IgD-negative memory B cell (primary cell): Measurements from ENCODE around the gene UGT3A2. TPM values are rescaled to one million over a fixed set of nuclear protein-coding genes. Genes with fewer than 3 reads are reported as not detected.
A peak's percentile ranks its signal among the peaks of the same experiment; 100 is the strongest.

Experiments used
- H3K27ac Mint-ChIP-seq, 3 donors: one replicate each; pipeline ENCODE4 v1.8.0; 2020 to 2022; ENCODE audit warnings: mild to moderate bottlenecking in 3 of 3, mixed read lengths in 3 of 3, moderate library complexity in 1 of 3
- H3K27me3 Mint-ChIP-seq: one replicate; pipeline ENCODE4 v1.8.0; 2021; ENCODE audit warnings: mixed read lengths
- H3K36me3 Mint-ChIP-seq: one replicate; pipeline ENCODE4 v1.8.0; 2020; ENCODE audit warnings: mild to moderate bottlenecking, mixed read lengths
- H3K4me1 Mint-ChIP-seq, 3 donors: one replicate each; pipeline ENCODE4 v1.8.0; 2020 to 2022; ENCODE audit warnings: mixed read lengths in 3 of 3, mild to moderate bottlenecking in 1 of 3
- H3K4me3 Mint-ChIP-seq, 4 donors: one replicate each; pipeline ENCODE4 v1.8.0; 2020 to 2022; ENCODE audit warnings: mild to moderate bottlenecking in 4 of 4, mixed read lengths in 4 of 4, moderate library complexity in 3 of 4
- H3K9me3 Mint-ChIP-seq, 3 donors: one replicate each; pipeline ENCODE4 v1.8.0; 2020 to 2021; ENCODE audit warnings: mixed read lengths in 3 of 3, mild to moderate bottlenecking in 1 of 3
- polyA plus RNA-seq: library from polyadenylated mRNA; unstranded; fragments of 300-500 nt; fragmentation: Illumina TruSeq; gene quantifications from one replicate; pipeline ENCODE4 v1.2.3, GENCODE V29; 2021

The UGT3A2 gene
- not detected for polyA plus RNA-seq

- Mint-ChIP-seq H3K4me1 (peaks cover under 1 to 12% (median 10%) of the 10 kb centered on the region in 3 donors), H3K4me3 (no peak within 1 kb of the TSS), H3K27me3 (peaks cover 21% of the 10 kb centered on the region), H3K9me3 (no peaks in the 10 kb centered on the region), H3K36me3 (no peaks in the 10 kb centered on the region), H3K27ac (no peak within 1 kb of the TSS)
Observed at GRCh38 chr5:36066540-36067210, at the start of gene UGT3A2. Gene UGT3A2, minus strand, starts transcription at chr5:36066882. Its CDS starts 93 bp downstream, at chr5:36066789.

GRCh38 chr5:36111238-36111637 is 44.6 kb upstream of the UGT3A2 start:
- H3K4me3 Mint-ChIP-seq = no peak overlapping the region
- no peaks in the 10 kb centered on the region for H3K4me1 Mint-ChIP-seq
- H3K27ac Mint-ChIP-seq = no peak overlapping the region
- peaks cover 21% of the 10 kb centered on the region for H3K36me3 Mint-ChIP-seq
- H3K9me3 Mint-ChIP-seq = no peaks in the 10 kb centered on the region
- H3K27me3 Mint-ChIP-seq = no peaks in the 10 kb centered on the region

- H3K36me3 Mint-ChIP-seq = peaks cover 22% of the 10 kb centered on the region
- H3K4me3 Mint-ChIP-seq = no peak overlapping the region
- H3K4me1 Mint-ChIP-seq = no peaks in the 10 kb centered on the region
- H3K9me3 Mint-ChIP-seq = no peaks in the 10 kb centered on the region
- no peak overlapping the region for H3K27ac Mint-ChIP-seq
- H3K27me3 Mint-ChIP-seq = no peaks in the 10 kb centered on the region
Observed at GRCh38 chr5:36108758-36109460, 42.2 kb upstream of the UGT3A2 start.

GRCh38 chr5:36105819-36106218 is 39.1 kb upstream of the UGT3A2 start:
- Mint-ChIP-seq H3K27me3 (no peaks in the 10 kb centered on the region), H3K9me3 (no peaks in the 10 kb centered on the region), H3K36me3 (peaks cover 18% of the 10 kb centered on the region), H3K4me1 (no peaks in the 10 kb centered on the region), H3K4me3 (no peak overlapping the region), H3K27ac (no peak overlapping the region)

GRCh38 chr5:36099748-36100147 is 33.1 kb upstream of the UGT3A2 start:
- Mint-ChIP-seq H3K36me3 (no peaks in the 10 kb centered on the region), H3K27me3 (no peaks in the 10 kb centered on the region), H3K4me1 (no peaks in the 10 kb centered on the region), H3K9me3 (no peaks in the 10 kb centered on the region), H3K4me3 (no peak overlapping the region), H3K27ac (no peak overlapping the region)

- H3K27ac Mint-ChIP-seq = no peak overlapping the region
- H3K9me3 Mint-ChIP-seq = peaks cover 2 to 8% (median 2%) of the 10 kb centered on the region in 3 donors
- no peaks in the 10 kb centered on the region for H3K4me1 Mint-ChIP-seq
- H3K4me3 Mint-ChIP-seq = no peak overlapping the region
- peaks cover 1% of the 10 kb centered on the region for H3K27me3 Mint-ChIP-seq
- H3K36me3 Mint-ChIP-seq = no peaks in the 10 kb centered on the region
Observed at GRCh38 chr5:36096486-36096885, 29.8 kb upstream of the UGT3A2 start.

GRCh38 chr5:36089989-36090388 is 23.3 kb upstream of the UGT3A2 start:
- no peak overlapping the region for H3K27ac Mint-ChIP-seq
- H3K4me3 Mint-ChIP-seq = no peak overlapping the region
- H3K27me3 Mint-ChIP-seq = peaks cover 1% of the 10 kb centered on the region
- no peaks in the 10 kb centered on the region for H3K36me3 Mint-ChIP-seq
- H3K4me1 Mint-ChIP-seq = no peaks in the 10 kb centered on the region
- peaks cover 2 to 18% (median 14%) of the 10 kb centered on the region in 3 donors for H3K9me3 Mint-ChIP-seq

- H3K36me3 Mint-ChIP-seq = no peaks in the 10 kb centered on the region
- peaks cover 0 to 6% (median 0%) of the 10 kb centered on the region in 3 donors for H3K9me3 Mint-ChIP-seq
- H3K4me1 Mint-ChIP-seq = no peaks in the 10 kb centered on the region
- no peak overlapping the region for H3K27ac Mint-ChIP-seq
- peaks cover 4% of the 10 kb centered on the region for H3K27me3 Mint-ChIP-seq
- H3K4me3 Mint-ChIP-seq = no peak overlapping the region
Observed at GRCh38 chr5:36079200-36079781, 12.6 kb upstream of the UGT3A2 start.

- H3K27me3 Mint-ChIP-seq = peaks cover 4% of the 10 kb centered on the region
- no peaks in the 10 kb centered on the region for H3K36me3 Mint-ChIP-seq
- no peak overlapping the region for H3K27ac Mint-ChIP-seq
- no peaks in the 10 kb centered on the region for H3K9me3 Mint-ChIP-seq
- H3K4me3 Mint-ChIP-seq = no peak overlapping the region
- H3K4me1 Mint-ChIP-seq = no peaks in the 10 kb centered on the region
Observed at GRCh38 chr5:36078430-36078829, 11.7 kb upstream of the UGT3A2 start.

GRCh38 chr5:36073595-36074216 is 7.0 kb upstream of the UGT3A2 start:
- Mint-ChIP-seq H3K9me3 (no peaks in the 10 kb centered on the region), H3K27me3 (no peaks in the 10 kb centered on the region), H3K36me3 (no peaks in the 10 kb centered on the region), H3K4me1 (peaks cover 1 to 15% (median 7%) of the 10 kb centered on the region in 3 donors), H3K27ac (no peak overlapping the region), H3K4me3 (peak overlapping the region in 1 of 4 donors; percentile 0)

- Mint-ChIP-seq H3K9me3 (no peaks in the 10 kb centered on the region), H3K27me3 (peaks cover 17% of the 10 kb centered on the region), H3K4me1 (peaks cover 1 to 15% (median 12%) of the 10 kb centered on the region in 3 donors), H3K27ac (peak overlapping the region in 1 of 3 donors; percentile 58), H3K36me3 (no peaks in the 10 kb centered on the region), H3K4me3 (peak overlapping the region; percentile 9 to 92 (median 42))
Observed at GRCh38 chr5:36070687-36071571, 4.2 kb upstream of the UGT3A2 start.

GRCh38 chr5:36068751-36069281 is 2.1 kb upstream of the UGT3A2 start:
- Mint-ChIP-seq H3K27ac (no peak overlapping the region), H3K36me3 (no peaks in the 10 kb centered on the region)

GRCh38 chr5:36066001-36066539 is 612 bp downstream of the UGT3A2 start:
- H3K36me3 Mint-ChIP-seq = no peaks in the 10 kb centered on the region
- H3K9me3 Mint-ChIP-seq = no peaks in the 10 kb centered on the region
- H3K27ac Mint-ChIP-seq = no peak overlapping the region
- no peak overlapping the region for H3K4me3 Mint-ChIP-seq
- peaks cover 21% of the 10 kb centered on the region for H3K27me3 Mint-ChIP-seq
- H3K4me1 Mint-ChIP-seq = peaks cover 0 to 8% (median 5%) of the 10 kb centered on the region in 3 donors

More at GRCh38 chr5:36068751-36069281, 2.1 kb upstream of the UGT3A2 start:
- Mint-ChIP-seq H3K9me3 (no peaks in the 10 kb centered on the region), H3K4me1 (peaks cover 1 to 15% (median 12%) of the 10 kb centered on the region in 3 donors), H3K27me3 (peaks cover 21% of the 10 kb centered on the region), H3K4me3 (no peak overlapping the region)

GRCh38 chr5:36060420-36060887 is 6.2 kb downstream of the UGT3A2 start:
- Mint-ChIP-seq H3K4me3 (no peak overlapping the region), H3K27ac (no peak overlapping the region), H3K4me1 (peaks cover 0 to 3% (median 0%) of the 10 kb centered on the region in 3 donors), H3K36me3 (no peaks in the 10 kb centered on the region), H3K9me3 (peaks cover 0 to 2% (median 0%) of the 10 kb centered on the region in 3 donors), H3K27me3 (peaks cover 10% of the 10 kb centered on the region)
